Mesenchymal stem cell (in vitro differentiated cells and primary cell): ENCODE data around the gene ROBO1.
A peak's percentile ranks its signal among the peaks of the same experiment; 100 is the strongest.

Experiments
- DNase-seq: peaks from one replicate; pipeline ENCODE4 v3.0.0-alpha.2; 2013
- H2AFZ ChIP-seq: one replicate; pipeline ENCODE4 v1.6.1; 2013; ENCODE audit warnings: low read depth, mild to moderate bottlenecking, control low read depth, inconsistent platforms, low read length, moderate library complexity
- H2AK5ac ChIP-seq: 2 replicates; pipeline ENCODE4 v1.6.1; 2013; ENCODE audit warnings: low read length, moderate library complexity, mild to moderate bottlenecking, inconsistent platforms; ENCODE audit not compliant: severe bottlenecking
- H2BK120ac ChIP-seq: one replicate; pipeline ENCODE4 v1.6.1; 2013; ENCODE audit warnings: low read depth, mild to moderate bottlenecking, inconsistent platforms, low read length, moderate library complexity
- H2BK12ac ChIP-seq, 2 experiments: one replicate each; pipeline ENCODE4 v1.6.1; 2013; ENCODE audit warnings: inconsistent platforms in 2 of 2, low read length in 2 of 2, mild to moderate bottlenecking in 2 of 2, moderate library complexity in 2 of 2, control low read depth in 1 of 2
- H2BK15ac ChIP-seq: one replicate; pipeline ENCODE4 v1.6.1; 2013; ENCODE audit warnings: mild to moderate bottlenecking, low read depth, inconsistent platforms; ENCODE audit not compliant: poor library complexity, severe bottlenecking
- H2BK5ac ChIP-seq: 2 replicates; pipeline ENCODE4 v1.6.1; 2013; ENCODE audit warnings: low read depth, mild to moderate bottlenecking, low read length, control low read depth, inconsistent platforms; ENCODE audit not compliant: poor library complexity, severe bottlenecking
- H3K14ac ChIP-seq, 2 experiments: one replicate each; pipeline ENCODE4 v1.6.1; 2013; ENCODE audit warnings: inconsistent platforms in 2 of 2, low read length in 2 of 2, control low read depth in 1 of 2, mild to moderate bottlenecking in 1 of 2, moderate library complexity in 1 of 2
- H3K18ac ChIP-seq, 2 experiments: one replicate each; pipeline ENCODE4 v1.6.1; 2013; ENCODE audit warnings: inconsistent platforms in 2 of 2, low read length in 2 of 2, control low read depth in 1 of 2, low read depth in 1 of 2, mild to moderate bottlenecking in 1 of 2
- H3K23ac ChIP-seq, 2 experiments: one replicate each; pipeline ENCODE4 v1.6.1; 2013; ENCODE audit warnings: inconsistent platforms in 2 of 2, low read length in 2 of 2, mild to moderate bottlenecking in 2 of 2, moderate library complexity in 2 of 2, control low read depth in 1 of 2
- H3K27ac ChIP-seq: 2 replicates; pipeline ENCODE4 v1.5.1; 2013; ENCODE audit warnings: mild to moderate bottlenecking, moderate library complexity, low read length, control low read depth, inconsistent platforms; ENCODE audit not compliant: poor library complexity, severe bottlenecking
- H3K27me3 ChIP-seq, 2 experiments: 2 replicates each; pipeline versions ENCODE4 v1.6.1 to v1.7.0; 2013; ENCODE audit warnings: low read length in 2 of 2, mild to moderate bottlenecking in 2 of 2, moderate library complexity in 2 of 2, control low read depth in 1 of 2, inconsistent platforms in 1 of 2; ENCODE audit not compliant: control insufficient read depth in 1 of 2, insufficient read depth in 1 of 2
- H3K36me3 ChIP-seq, 2 experiments: 2 replicates each; pipeline versions ENCODE4 v1.6.1 to v1.7.0; 2013; ENCODE audit warnings: low read length in 2 of 2, control low read depth in 1 of 2, inconsistent platforms in 1 of 2, low read depth in 1 of 2, mild to moderate bottlenecking in 1 of 2; ENCODE audit not compliant: insufficient read depth in 2 of 2, control insufficient read depth in 1 of 2
- H3K4ac ChIP-seq, 2 experiments: one replicate each; pipeline ENCODE4 v1.6.1; 2013; ENCODE audit warnings: inconsistent platforms in 2 of 2, low read length in 2 of 2, mild to moderate bottlenecking in 2 of 2, moderate library complexity in 2 of 2, control low read depth in 1 of 2, low read depth in 1 of 2
- H3K4me1 ChIP-seq: 2 replicates; pipeline ENCODE4 v1.6.1; 2013; ENCODE audit warnings: low read depth, low read length, control low read depth; ENCODE audit not compliant: control insufficient read depth, insufficient read depth
- H3K4me2 ChIP-seq: 2 replicates; pipeline ENCODE4 v1.6.1; 2013; ENCODE audit warnings: low read length, mild to moderate bottlenecking, inconsistent platforms; ENCODE audit not compliant: poor library complexity, severe bottlenecking
- H3K4me3 ChIP-seq, 2 experiments: 2 replicates each; pipeline versions ENCODE4 v1.5.1 to v1.7.0; 2013; ENCODE audit warnings: low read length in 2 of 2, mild to moderate bottlenecking in 2 of 2, control low read depth in 1 of 2, low read depth in 1 of 2; ENCODE audit not compliant: insufficient read depth in 1 of 2
- H3K79me1 ChIP-seq: replicated peaks from 2 replicates; pipeline ENCODE4 v1.6.1; 2013; ENCODE audit warnings: mild to moderate bottlenecking, control low read depth, low read length, inconsistent platforms; ENCODE audit not compliant: poor library complexity, severe bottlenecking
- H3K9ac ChIP-seq: 2 replicates; pipeline ENCODE4 v1.7.0; 2013; ENCODE audit warnings: mild to moderate bottlenecking, low read length, moderate library complexity
- H3K9me3 ChIP-seq: 2 replicates; pipeline ENCODE4 v1.7.0; 2013; ENCODE audit warnings: mild to moderate bottlenecking, low read length; ENCODE audit not compliant: control insufficient read depth
- H4K8ac ChIP-seq: one replicate; pipeline ENCODE4 v1.6.1; 2013; ENCODE audit warnings: inconsistent platforms, mild to moderate bottlenecking, low read length, moderate library complexity
- H4K91ac ChIP-seq: one replicate; pipeline ENCODE4 v1.6.1; 2013; ENCODE audit warnings: mild to moderate bottlenecking, low read length, inconsistent platforms
- WGBS: methylation state at CpG from one replicate; pipeline ENCODE4 v1.1.7; 2013; ENCODE audit warnings: mixed read lengths; 5-methylcytosine and 5-hydroxymethylcytosine counted together

ROBO1 gene

DNA sequence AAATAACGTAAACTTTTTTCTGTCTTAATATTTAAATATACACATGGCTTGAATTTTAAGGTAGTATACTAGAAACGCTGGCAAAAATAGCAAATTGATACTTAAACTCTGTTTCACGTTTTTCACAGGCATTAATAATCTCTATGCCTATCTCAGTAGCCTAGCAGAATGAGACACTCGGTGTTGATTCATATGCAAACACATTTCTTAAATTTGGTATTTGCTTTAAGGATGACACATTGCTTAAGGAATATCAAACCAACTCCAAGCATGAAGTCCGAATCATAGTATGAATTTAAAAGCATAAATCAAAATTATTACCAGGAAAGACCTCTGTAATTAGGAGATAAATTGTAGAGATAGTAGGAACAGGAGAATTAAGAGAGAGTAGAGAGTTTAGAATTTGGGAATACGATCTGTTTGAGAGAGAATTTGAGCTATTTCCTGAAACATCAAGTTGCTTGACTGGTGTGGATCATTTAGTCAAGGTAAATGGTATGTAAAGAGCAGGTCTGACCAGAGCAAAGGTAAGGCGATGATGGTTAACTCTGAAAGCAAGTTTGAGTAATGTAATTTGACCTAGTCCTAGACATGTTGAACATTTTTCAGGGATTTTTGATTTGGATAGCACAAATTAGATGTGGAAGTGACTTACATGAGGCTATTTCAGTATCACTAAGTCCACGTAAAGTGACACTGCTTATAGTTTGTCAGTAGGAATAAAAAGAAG is 236.1 kb downstream of the ROBO1 start:
- no peak overlapping the region for H4K91ac ChIP-seq
- no peak overlapping the region for H2BK5ac ChIP-seq
- no peaks in the 10 kb centered on the region for H3K9me3 ChIP-seq
- H3K9ac ChIP-seq, result no peak overlapping the region
- H3K27me3 ChIP-seq, result no peaks in the 10 kb centered on the region
- H2AFZ ChIP-seq, result no peak overlapping the region
- H3K79me1 ChIP-seq, result no peaks in the 10 kb centered on the region
- no peaks in the 10 kb centered on the region for H3K36me3 ChIP-seq
- DNase-seq, result no peak
- H2BK120ac ChIP-seq, result no peak overlapping the region
- no peak overlapping the region for H2AK5ac ChIP-seq
- no peak overlapping the region for H4K8ac ChIP-seq
- no peak overlapping the region for H3K4ac ChIP-seq
- H2BK15ac ChIP-seq, result no peak overlapping the region
- no peak overlapping the region for H3K4me2 ChIP-seq
- no peak overlapping the region for H3K27ac ChIP-seq
- H3K14ac ChIP-seq, result no peak overlapping the region
- no peaks in the 10 kb centered on the region for H3K4me1 ChIP-seq
- H3K23ac ChIP-seq, result no peak overlapping the region
- WGBS, result 80% methylated on average over 5 of the region's 8 CpGs
- H3K18ac ChIP-seq, result no peak overlapping the region
- no peak overlapping the region for H2BK12ac ChIP-seq
- no peak overlapping the region for H3K4me3 ChIP-seq

DNA sequence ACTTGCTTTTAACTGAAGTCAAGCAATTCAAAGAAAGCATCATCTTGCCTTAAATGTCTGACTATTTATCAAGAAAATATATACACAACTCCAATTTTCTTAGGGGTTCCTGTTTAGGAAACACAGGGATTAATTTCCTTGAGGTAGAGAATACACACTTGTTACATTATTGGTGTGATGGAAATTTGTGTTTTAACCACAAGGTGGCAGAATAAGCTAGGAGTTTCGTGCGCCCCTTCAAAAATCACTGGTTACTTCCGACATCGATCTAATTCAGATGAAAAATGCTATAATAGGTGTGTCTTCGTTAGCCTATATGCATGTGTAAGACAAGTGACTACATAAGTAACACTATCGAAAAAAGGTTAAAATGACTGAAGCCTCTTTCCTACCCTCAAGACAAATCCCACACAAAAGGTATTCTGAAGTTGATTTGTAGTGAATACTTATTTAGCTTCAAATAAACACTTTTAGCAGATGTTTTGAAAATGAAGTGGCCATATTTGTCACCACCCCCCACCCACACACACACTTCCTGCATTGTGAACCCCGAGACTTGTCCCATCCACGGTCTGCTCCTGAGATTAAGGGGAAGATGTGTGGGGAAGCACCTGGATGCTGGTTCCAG is 246.5 kb downstream of the ROBO1 start:
- no peak overlapping the region for H3K18ac ChIP-seq
- no peaks in the 10 kb centered on the region for H3K36me3 ChIP-seq
- H3K27me3 ChIP-seq, result no peaks in the 10 kb centered on the region
- no peaks in the 10 kb centered on the region for H3K9me3 ChIP-seq
- H2BK120ac ChIP-seq, result no peak overlapping the region
- H3K4me2 ChIP-seq, result no peak overlapping the region
- H3K9ac ChIP-seq, result no peak overlapping the region
- H2AK5ac ChIP-seq, result no peak overlapping the region
- H2BK5ac ChIP-seq, result no peak overlapping the region
- H2BK15ac ChIP-seq, result no peak overlapping the region
- H3K27ac ChIP-seq, result no peak overlapping the region
- H4K8ac ChIP-seq, result no peak overlapping the region
- peaks cover 1% of the 10 kb centered on the region for H3K4me1 ChIP-seq
- H3K23ac ChIP-seq, result no peak overlapping the region
- H2BK12ac ChIP-seq, result no peak overlapping the region
- H2AFZ ChIP-seq, result no peak overlapping the region
- H3K14ac ChIP-seq, result no peak overlapping the region
- H3K79me1 ChIP-seq, result no peaks in the 10 kb centered on the region
- peak; percentile 40 for DNase-seq
- H3K4me3 ChIP-seq, result no peak overlapping the region
- no peak overlapping the region for H3K4ac ChIP-seq
- 34% methylated on average over 4 of the region's 8 CpGs for WGBS
- H4K91ac ChIP-seq, result no peak overlapping the region

DNA sequence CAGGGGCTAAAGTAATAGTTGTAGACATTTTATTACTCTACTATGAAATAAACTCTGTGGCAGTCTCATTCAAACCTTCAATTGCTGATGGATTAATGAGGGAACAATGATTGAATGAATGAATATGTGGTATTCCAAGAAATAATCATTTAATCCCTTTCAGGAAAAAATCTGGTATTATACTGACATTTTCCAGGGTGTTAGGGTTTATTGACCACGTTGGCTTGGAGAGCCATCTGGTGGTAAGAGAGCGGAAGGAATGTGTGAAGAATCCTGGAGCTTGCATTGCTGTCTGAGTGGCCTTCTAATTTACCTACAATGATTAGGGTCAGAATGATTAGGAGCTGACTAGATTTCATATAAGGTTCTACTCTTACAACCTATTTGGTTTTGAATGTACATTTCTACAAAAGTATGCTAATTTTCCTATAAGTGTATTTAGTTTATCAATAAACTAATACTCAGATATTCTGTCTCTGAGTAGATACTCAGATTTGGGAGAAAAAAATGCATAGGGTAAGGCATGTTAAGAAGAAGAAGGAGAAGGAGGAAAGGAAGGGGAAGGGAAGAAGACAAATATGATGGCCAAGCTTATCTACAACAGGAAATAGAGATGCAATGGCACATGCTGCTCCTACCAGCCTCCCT is 249.9 kb downstream of the ROBO1 start:
- H3K4ac ChIP-seq, result no peak overlapping the region
- DNase-seq, result peak; percentile 30
- H3K79me1 ChIP-seq, result no peaks in the 10 kb centered on the region
- no peak overlapping the region for H2BK15ac ChIP-seq
- H2BK12ac ChIP-seq, result no peak overlapping the region
- H3K4me1 ChIP-seq, result peaks cover 1% of the 10 kb centered on the region
- H3K4me2 ChIP-seq, result no peak overlapping the region
- no peak overlapping the region for H3K27ac ChIP-seq
- H3K9me3 ChIP-seq, result no peaks in the 10 kb centered on the region
- H3K14ac ChIP-seq, result no peak overlapping the region
- no peak overlapping the region for H3K18ac ChIP-seq
- H2AK5ac ChIP-seq, result no peak overlapping the region
- no peak overlapping the region for H2BK5ac ChIP-seq
- no peaks in the 10 kb centered on the region for H3K36me3 ChIP-seq
- 6% methylated on average over 2 of the region's 2 CpGs for WGBS
- no peak overlapping the region for H2AFZ ChIP-seq
- H3K4me3 ChIP-seq, result no peak overlapping the region
- H3K23ac ChIP-seq, result no peak overlapping the region
- no peaks in the 10 kb centered on the region for H3K27me3 ChIP-seq
- no peak overlapping the region for H4K91ac ChIP-seq
- H2BK120ac ChIP-seq, result no peak overlapping the region
- H4K8ac ChIP-seq, result no peak overlapping the region
- no peak overlapping the region for H3K9ac ChIP-seq

DNA sequence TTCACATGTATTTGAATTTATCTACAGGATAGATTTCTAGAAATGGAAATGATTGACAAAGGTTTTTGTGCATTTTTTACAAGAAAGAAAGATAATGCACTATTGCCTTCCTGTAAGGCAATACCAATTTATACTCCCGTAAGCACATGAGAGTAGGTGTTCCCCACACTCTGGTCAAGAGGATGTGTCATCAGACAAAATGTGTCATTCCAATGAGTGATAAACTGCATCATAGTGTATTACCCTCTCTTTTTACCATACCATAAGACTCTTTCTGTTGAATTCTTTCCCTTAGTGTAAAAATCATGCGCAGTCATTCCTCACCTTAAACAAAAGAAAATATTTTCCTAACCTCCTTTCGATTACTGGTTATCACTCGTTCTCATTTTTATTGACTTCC is 251.0 kb downstream of the ROBO1 start:
- Histone ChIP-seq H4K91ac (no peak overlapping the region), H4K8ac (no peak overlapping the region), H3K4me1 (peaks cover 1% of the 10 kb centered on the region), H3K23ac (no peak overlapping the region), H3K36me3 (no peaks in the 10 kb centered on the region), H3K79me1 (no peaks in the 10 kb centered on the region), H3K4me3 (no peak overlapping the region), H3K27ac (no peak overlapping the region), H3K18ac (no peak overlapping the region), H3K14ac (no peak overlapping the region), H2AK5ac (no peak overlapping the region), H2AFZ (no peak overlapping the region), H2BK15ac (no peak overlapping the region), H2BK5ac (no peak overlapping the region), H3K27me3 (no peaks in the 10 kb centered on the region), H3K9me3 (no peaks in the 10 kb centered on the region), H3K4ac (no peak overlapping the region), H3K9ac (no peak overlapping the region), H3K4me2 (no peak overlapping the region), H2BK12ac (no peak overlapping the region), H2BK120ac (no peak overlapping the region)
- no peak for DNase-seq
- WGBS, result 85% methylated on average over 4 of the region's 4 CpGs
